HG03097 (cell line): ENCODE measurements around the gene TGIF2.
"Not testable (repeated sequence)": the region's sequence is repeated elsewhere in the genome, so short reads cannot be mapped to it uniquely, and the experiment has no call there.

Experiments used
- ATAC-seq: cut with Tn5 transposase; IDR thresholded peaks from one replicate; pipeline ENCODE4 v1.9.1; 2021; ENCODE audit not compliant: unreplicated experiment, low FRiP score

TGIF2 gene

GRCh38 chr20:36607586-36608387, 34.4 kb downstream of the TGIF2 start:
- ATAC-seq = no peak

- ATAC-seq = not testable (repeated sequence)
Observed at GRCh38 chr20:36608388-36608728, 35.0 kb downstream of the TGIF2 start.

- no peak for ATAC-seq
Observed at GRCh38 chr20:36611625-36612024, 38.2 kb downstream of the TGIF2 start.

GRCh38 chr20:36613974-36614373, 40.6 kb downstream of the TGIF2 start:
- ATAC-seq = no peak

- no peak for ATAC-seq
Observed at GRCh38 chr20:36614781-36615557, 41.6 kb downstream of the TGIF2 start.

- ATAC-seq = no peak
Observed at GRCh38 chr20:36620917-36621316, 47.5 kb downstream of the TGIF2 start.

- ATAC-seq = no peak
Observed at GRCh38 chr20:36623444-36623843, 50.0 kb downstream of the TGIF2 start.

GRCh38 chr20:36624068-36624943, 50.9 kb downstream of the TGIF2 start:
- ATAC-seq = no peak

GRCh38 chr20:36624944-36625324, 51.5 kb downstream of the TGIF2 start:
- no peak for ATAC-seq

GRCh38 chr20:36628076-36628475, 54.7 kb downstream of the TGIF2 start:
- no peak for ATAC-seq

GRCh38 chr20:36629719-36630681, 56.6 kb downstream of the TGIF2 start:
- ATAC-seq = no peak

- ATAC-seq = no peak
Observed at GRCh38 chr20:36631646-36632045, 58.2 kb downstream of the TGIF2 start.

- ATAC-seq = no peak
Observed at GRCh38 chr20:36632147-36632486, 58.7 kb downstream of the TGIF2 start.

- ATAC-seq = no peak
Observed at GRCh38 chr20:36632487-36633284, 59.3 kb downstream of the TGIF2 start.

GRCh38 chr20:36633285-36633772, 59.9 kb downstream of the TGIF2 start:
- no peak for ATAC-seq

- ATAC-seq = no peak
Observed at GRCh38 chr20:36634342-36634741, 60.9 kb downstream of the TGIF2 start.

GRCh38 chr20:36638876-36639400, 65.5 kb downstream of the TGIF2 start:
- not testable (repeated sequence) for ATAC-seq

GRCh38 chr20:36641506-36641843, 68.1 kb downstream of the TGIF2 start:
- no peak for ATAC-seq

- ATAC-seq = no peak
Observed at GRCh38 chr20:36642136-36642535, 68.7 kb downstream of the TGIF2 start.
